Endometrial microvascular endothelial cells (primary cell): ENCODE measurements around the gene TREH. TPM values are rescaled to one million over a fixed set of nuclear protein-coding genes. Genes with fewer than 3 reads are reported as not detected.

Experiments used
- in situ Hi-C: cut with HindIII; loops from 2 replicates; pipeline ENCODE4 v1.10.0; 2017; ENCODE audit warnings: low sequenced_read_pairs, low pct_unique_long_range_greater_than_20kb; ENCODE audit errors: inconsistent ontology term
- total RNA-seq: library from RNA; depleted of rRNA; stranded (reverse); fragments of >200 nt; gene quantifications from one replicate; pipeline ENCODE4 v1.2.3, GENCODE V29; 2015; ENCODE audit errors: inconsistent ontology term

Gene TREH
- total RNA-seq, 1 donor from 2014 or later = not detected

GRCh38 chr11:118636569-118637290, 42.7 kb downstream of the TREH start:
- in situ Hi-C loops = no loop called here

DNA sequence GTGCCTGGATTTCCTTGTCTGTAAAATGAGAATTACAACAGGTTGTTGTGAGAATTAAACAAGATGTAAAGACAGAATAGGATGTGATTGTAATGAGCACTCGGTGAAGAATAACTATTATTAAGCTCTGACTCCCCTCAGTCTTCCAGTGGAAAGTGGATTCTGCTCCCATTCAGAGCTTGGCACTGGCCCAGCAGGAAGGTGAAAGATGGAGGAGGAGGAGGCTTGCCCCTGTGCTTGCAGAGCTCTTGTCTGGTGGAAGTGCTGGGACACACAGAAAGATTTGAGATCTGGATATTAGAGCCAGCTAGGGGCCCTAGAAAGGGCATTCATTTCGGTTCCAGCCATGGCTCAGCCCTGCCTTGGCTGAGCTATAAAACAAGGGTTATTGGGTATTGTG, 43.8 kb downstream of the TREH start:
- in situ Hi-C loops = no loop called here

DNA sequence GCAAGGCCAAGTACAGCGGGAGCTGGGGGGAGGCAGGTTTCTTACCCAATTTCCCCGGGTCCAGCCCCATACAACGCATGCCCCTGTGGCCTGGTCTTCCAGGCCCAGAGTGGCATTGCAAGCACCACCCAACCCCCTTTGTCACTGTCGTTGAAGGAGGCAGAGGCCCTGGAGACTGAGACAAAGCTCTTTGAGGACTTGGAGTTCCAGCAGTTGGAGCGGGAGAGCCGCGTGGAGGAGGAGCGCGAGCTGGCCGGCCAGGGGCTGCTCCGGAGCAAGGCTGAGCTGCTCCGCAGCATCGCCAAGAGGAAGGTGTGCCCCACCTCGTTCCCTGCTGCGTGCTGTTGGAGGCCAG, 44.2 kb downstream of the TREH start:
- in situ Hi-C loops = no loop called here

DNA sequence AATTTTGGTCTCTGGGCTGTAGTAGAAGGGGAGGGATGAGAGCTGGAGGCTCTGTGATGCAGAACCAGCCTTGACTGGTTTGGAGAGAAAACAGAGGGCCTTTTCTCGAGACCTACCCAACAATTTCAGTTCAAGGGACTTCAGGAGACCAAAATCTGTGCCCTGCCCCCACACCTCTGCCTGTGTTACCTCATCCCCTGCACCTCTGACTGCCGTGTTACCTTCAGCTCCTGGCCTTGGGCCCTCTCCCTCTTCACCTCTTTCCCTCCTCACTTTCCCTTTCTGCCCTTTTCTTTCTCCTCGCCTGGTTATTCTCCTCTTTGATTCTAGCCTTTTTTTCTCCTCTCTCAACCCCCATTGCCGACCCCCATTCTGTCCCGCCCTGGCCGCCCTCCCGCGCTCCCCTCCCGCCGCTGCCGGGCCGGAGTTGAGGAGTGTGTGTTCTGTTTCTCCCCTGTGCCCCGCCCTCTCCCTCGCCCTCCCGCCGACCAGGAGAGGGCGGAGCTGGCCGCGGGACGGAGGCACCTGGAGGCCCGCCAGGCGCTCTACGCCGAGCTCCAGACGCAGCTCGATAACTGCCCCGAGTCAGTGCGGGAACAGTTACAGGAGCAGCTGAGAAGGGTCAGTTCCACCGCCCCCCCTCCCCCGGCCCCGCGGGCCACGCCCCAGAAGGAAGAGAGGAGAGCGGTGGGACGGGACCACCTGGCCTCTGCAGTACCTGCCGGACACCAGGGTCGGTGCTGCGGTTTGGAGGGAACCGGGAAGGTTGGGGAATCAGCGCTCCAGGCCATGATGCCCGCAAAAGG, 44.8 kb downstream of the TREH start:
- in situ Hi-C loops = no loop called here

- in situ Hi-C loops = no loop called here
These were observed 45.5 kb downstream of the TREH start for GRCh38 chr11:118633979-118634378.

DNA sequence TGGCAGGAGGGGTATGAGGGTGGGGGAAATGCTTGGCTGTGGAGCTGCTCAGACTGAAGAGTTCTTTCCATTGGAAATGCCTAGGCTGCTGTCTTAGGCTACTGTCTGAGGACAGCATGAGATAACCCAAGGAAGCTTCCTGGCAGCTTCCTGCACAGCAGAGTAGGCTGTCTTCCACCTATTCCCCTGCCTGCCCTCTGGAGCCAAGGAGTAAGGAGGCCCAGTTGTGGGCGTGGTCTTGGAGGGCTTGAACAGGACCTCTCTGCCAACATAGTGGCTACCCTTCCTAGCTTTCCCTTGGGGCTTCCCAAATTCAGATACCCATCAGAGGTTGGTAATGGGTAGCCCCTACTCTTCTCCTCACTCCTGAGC, 46.1 kb downstream of the TREH start:
- in situ Hi-C loops = no loop called here

- in situ Hi-C loops = no loop called here
These were observed 46.7 kb downstream of the TREH start for GRCh38 chr11:118632577-118633318.

GRCh38 chr11:118631142-118631909, 48.1 kb downstream of the TREH start:
- in situ Hi-C loops = no loop called here

DNA sequence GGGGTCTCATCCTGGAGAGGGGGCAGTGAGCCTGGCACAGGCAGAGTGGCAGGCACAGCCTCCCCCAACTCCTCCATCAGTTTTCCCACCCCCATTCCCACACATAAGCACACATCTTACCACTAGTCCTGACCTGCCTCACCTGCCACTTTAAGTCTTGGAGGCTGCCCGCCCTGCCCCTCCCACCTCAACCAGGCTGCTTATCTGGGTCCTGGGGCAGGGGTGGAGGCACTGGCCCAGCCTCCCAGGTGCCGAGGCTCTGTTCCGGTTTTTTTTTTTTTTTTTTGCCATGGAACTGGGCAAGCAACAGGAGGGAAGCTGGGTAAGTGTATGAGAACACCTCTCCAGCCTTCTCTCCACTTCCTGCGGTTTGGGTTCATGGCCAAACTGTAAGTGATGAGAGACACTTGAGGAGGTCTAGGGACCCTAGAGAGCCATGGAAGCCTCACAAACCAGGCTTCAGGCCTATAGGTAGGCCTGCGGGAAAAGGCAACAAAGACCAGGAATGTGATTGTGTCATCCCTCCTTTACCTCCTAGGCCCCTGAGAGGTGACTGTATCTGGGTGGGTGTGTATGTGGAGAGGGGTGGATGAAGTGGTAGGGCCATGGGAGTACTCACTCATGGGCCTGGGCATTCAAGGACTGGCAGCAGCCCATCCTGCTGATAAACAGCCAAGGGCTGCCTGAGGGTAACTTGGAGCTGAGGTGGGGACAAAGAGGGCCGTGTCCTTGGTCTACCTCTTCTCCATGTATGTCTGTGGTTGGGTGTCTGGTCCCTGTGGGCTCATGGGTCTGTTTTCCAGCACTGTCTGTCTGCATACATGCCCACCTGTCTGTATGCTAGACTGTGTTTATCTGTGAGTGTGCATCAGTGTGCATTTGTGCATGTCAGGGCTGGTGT, 49.4 kb downstream of the TREH start:
- in situ Hi-C loops = no loop called here

DNA sequence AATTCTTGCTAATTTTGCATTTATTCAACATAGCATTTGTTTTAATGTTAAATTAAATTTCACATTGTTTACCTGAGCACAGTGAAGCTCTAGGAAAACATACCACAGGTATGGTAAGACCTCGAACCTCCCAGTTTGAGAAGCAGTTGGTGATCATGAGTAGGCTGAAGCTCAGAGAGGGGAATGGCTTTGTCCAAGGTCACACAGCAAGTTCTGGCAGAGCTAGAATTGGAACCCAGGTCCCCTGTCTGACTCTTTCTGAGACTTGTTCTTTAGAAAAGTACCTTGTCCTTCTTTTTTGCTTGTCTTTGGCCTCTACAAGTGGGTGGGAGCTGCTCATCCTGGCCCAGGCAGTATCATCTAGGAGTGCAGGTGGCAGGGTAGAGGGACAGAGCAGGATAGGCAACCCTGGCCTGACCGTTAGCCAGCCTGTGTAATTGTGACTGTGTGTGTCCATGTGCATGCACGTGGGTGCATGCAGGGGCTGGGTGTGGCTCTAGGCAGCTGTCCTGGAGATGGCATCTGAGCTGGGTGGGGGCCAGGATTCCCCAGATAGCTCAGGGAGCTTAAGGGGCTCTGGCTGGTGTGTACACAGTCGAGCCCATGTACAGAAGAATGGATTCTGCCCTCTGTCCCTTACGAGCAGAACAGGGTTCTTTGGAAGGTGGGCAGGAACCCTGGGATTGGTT, 50.4 kb downstream of the TREH start:
- in situ Hi-C loops = no loop called here

- in situ Hi-C loops = no loop called here
These were observed 51.0 kb downstream of the TREH start for GRCh38 chr11:118628432-118628831.

- in situ Hi-C loops = no loop called here
These were observed 51.4 kb downstream of the TREH start for GRCh38 chr11:118628031-118628430.

DNA sequence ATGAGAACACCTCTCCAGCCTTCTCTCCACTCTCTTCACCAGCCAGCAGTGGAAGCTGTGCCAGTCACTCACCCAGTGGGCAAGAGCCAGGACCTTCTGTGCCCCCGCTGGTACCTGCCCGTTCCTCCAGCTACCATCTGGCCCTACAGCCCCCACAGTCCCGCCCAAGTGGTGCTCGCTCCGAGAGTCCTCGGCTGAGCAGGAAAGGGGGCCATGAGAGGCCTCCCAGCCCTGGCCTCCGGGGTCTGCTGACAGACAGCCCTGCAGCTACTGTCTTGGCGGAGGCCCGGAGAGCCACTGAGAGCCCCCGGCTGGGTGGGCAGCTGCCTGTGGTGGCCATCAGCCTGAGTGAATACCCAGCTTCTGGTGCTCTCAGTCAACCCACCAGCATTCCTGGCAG, 51.9 kb downstream of the TREH start:
- in situ Hi-C loops = no loop called here

GRCh38 chr11:118625976-118626375, 53.5 kb downstream of the TREH start:
- in situ Hi-C loops = no loop called here

GRCh38 chr11:118625036-118625690, 54.3 kb downstream of the TREH start:
- in situ Hi-C loops = no loop called here

DNA sequence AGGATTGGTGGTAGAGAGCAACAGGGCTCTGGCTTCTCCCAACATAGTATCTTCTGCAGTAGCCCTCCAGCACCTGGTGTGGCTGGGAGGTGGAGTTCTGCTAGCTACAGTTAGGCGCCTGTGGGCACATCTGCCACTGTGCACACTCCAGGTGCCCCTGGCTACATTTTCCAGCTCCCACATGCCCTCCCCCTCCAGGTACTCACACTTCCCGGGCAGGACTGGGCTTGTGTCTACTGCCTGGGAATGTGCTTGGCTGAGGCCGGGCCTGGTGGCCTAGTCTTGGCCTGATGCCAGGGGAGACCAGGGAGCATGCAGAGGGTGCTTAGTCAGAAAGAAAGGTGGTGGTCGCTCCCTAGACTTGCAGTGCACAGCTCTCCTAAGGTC, 56.2 kb downstream of the TREH start:
- in situ Hi-C loops = no loop called here
